GM10847 (cell line): ENCODE measurements around the gene DENND1A.

ENCODE experiments used
- POLR2A ChIP-seq: IDR thresholded peaks from 2 replicates; pipeline ENCODE4 v1.6.1; 2011; ENCODE audit not compliant: insufficient read length; ENCODE audit errors: extremely low read depth

The DENND1A gene

GRCh38 chr9:123722378-123722777 is 207.5 kb downstream of the DENND1A start:
- TF ChIP-seq POLR2A = no peak

- TF ChIP-seq POLR2A = no peak
These were observed 211.7 kb downstream of the DENND1A start for GRCh38 chr9:123718188-123718587.

DNA sequence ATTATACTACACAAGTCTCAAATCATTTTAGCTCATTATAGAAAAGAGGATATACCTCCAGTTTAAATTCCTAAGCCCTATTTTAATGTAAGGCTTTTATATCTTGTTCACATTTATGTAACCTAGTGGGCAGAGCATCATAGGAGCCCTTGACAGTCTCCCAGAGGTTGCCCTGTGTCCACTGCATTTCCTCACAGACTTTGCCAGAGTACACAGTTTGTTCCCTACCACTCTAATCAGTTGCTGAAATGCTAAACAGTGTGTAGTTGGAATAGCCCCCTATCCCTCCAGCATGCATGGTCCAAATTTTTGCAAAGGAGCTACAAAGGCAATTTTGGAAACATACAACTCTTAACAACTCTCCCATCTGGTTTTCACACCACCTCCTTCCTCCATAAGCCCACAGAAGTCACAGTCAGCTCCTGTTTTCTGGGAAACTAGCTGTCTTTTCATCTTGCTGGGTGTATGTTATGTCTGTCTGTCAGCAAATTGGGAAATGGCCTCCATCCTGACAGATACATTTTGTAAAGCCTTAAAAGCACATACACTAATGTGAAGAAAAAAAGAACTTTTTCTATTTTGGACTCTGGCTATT is 212.2 kb downstream of the DENND1A start:
- no peak for TF ChIP-seq POLR2A

- no peak for TF ChIP-seq POLR2A
These were observed 213.5 kb downstream of the DENND1A start for GRCh38 chr9:123716339-123716945.

DNA sequence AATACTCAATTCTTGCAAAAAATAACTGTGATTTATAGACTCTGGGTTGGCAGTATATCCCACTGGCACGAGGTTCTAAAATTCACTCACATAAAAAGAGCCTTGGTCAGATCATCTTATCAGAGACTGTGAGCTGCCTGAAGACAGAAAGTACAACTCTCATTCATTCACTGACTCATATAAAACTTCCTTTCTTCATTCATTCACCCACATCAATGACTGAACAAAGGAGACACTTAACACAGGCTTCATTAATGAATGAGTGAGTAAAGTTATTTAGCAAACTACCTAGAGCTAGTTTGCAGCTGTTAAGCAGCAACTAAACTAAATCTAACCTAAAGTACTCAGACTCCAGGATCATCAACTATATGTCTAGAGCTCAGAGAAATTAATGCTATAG is 214.7 kb downstream of the DENND1A start:
- TF ChIP-seq POLR2A = no peak

GRCh38 chr9:123713282-123713681 is 216.6 kb downstream of the DENND1A start:
- TF ChIP-seq POLR2A = no peak

GRCh38 chr9:123712399-123712798 is 217.5 kb downstream of the DENND1A start:
- no peak for TF ChIP-seq POLR2A

DNA sequence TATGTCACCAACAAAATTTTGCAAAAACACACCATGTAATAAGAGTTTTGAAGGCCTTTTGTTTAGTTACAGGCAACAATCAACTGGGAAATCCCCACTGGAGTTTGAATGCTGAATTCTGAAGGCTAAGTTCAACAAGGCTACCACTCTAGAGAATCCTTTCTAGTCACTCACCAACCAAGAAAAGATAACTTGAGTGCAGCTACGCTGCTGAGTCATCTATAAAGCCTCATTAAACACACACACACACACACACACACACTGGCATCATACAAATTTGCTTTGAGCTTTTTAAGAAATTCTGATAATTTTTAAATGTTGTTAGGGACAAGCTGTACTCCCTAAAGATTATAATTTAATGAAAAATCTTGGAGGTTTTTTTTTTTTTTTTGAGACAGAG is 219.6 kb downstream of the DENND1A start:
- no peak for TF ChIP-seq POLR2A

GRCh38 chr9:123702483-123702882 is 227.4 kb downstream of the DENND1A start:
- TF ChIP-seq POLR2A = no peak

- TF ChIP-seq POLR2A = no peak
These were observed 232.2 kb downstream of the DENND1A start for GRCh38 chr9:123697686-123698085.

- no peak for TF ChIP-seq POLR2A
These were observed 233.4 kb downstream of the DENND1A start for GRCh38 chr9:123696476-123696875.

- TF ChIP-seq POLR2A = no peak
These were observed 234.5 kb downstream of the DENND1A start for GRCh38 chr9:123695386-123695785.

DNA sequence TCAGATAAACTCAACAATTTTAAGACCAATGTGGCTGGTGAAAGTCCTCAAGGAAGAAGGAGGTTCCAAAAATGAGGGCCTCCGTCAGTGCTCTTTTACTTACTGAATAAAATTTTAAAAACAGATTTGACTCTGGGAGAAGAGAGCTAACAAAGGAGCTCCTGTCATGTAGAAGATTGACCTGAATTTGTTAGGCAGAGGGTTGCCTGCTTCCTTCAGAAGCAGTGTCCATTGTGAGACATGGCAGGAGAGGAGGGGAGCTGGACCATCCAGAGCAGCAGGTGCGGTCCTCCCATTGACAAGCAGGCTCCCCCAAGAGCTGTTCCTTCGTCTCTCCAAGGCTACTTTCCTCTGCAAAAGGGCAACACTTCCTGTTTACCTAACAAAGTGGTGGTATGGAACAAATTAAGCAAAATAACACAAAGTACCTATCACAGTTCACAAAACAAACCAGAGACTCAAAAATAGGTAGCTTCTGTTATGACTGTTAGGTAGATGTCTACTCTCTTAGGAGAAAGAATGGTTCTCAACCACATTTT is 238.1 kb downstream of the DENND1A start:
- no peak for TF ChIP-seq POLR2A

DNA sequence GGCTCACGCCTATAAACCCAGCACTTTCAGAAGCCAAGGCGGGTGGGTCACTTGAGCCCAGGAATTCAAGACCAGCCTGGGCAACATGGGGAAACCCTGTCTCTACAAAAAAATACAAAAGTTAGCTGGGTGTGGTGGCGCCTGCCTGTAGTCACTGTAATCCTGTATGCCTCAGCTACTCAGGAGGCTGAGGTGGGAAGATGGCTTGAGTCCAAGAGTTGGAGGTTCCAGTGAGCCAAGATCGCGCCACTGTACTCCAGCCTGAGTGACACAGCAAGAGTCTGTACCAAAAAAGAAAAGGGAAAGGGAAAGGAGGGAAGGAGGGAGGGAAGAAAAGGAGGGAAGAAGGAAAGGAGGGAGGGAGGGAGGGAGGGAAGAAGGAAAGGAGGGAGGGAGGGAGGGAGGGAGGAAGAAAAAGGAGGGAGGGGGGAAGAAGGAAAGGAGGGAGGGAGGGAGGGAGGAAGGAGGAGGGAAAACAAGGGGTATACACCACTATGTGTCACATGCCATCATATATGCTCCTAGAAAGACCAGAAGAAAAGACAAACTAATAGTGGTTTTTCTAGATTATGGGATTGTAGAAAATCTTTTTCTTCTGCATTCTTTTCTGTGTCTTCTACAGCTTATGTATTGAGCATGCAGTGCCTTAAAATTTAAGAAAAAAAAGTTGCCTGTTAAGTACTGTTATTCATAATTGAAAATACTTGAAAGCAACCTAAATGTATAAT is 240.1 kb downstream of the DENND1A start:
- no peak for TF ChIP-seq POLR2A

DNA sequence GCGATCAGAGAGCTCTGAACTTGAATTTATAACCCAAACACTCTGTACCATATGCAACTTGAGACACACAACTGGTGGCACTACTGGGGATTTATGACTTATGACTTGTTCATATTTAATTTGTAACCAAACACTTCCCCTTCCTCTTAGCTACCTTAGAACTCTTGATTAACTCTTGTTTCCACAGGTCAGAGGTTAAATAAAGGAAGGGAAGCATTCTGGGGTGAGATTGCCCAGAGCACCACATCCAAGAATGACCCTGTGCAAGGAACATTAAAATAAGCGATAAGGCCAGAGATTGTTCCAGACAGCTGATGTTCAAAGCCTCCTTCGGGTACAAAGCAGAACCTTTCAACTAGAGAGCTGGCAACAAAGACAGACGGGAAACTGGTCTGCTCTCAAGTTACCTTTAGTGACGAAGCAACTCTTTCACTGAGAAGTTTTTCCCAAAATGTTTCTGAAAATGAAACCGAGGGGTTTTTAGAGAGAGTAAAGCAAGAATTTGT is 242.6 kb downstream of the DENND1A start:
- TF ChIP-seq POLR2A = no peak

GRCh38 chr9:123686829-123687192 is 243.1 kb downstream of the DENND1A start:
- TF ChIP-seq POLR2A = no peak

DNA sequence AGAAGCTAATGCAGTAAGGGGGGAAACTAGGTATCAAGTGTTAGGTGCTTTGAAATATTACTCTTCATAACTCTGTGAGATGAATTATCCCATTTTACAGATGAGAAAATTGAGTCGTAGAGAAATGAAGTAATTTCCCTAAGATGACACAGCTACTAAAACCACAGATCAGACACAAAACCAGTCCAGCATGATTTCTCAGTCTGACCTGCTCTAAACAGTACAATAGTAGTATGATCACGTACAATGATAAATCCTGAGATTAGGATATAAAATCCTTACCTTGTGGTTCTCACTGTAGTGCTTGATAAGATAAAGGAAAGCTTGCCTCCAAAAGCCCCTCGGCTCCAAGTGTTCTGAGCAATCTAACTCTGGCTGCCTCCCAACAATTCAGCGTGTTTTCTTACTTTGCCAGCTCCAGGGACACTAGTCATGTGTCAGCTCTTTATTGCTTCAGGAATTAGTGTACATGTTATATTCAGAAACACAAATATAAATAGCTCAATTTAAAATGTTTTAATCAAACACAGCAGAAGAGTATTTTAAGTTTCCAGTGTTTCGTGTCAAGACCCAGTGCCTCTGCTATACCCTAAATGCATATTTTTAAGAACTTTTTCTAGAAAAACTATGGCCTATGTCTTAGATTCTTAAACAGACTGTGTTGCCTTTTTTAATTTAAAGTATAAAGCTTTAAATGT is 243.6 kb downstream of the DENND1A start:
- TF ChIP-seq POLR2A = no peak
